ENCODE results near the gene BNIPL. TPM values are rescaled to one million over a fixed set of nuclear protein-coding genes. Genes with fewer than 3 reads are reported as not detected.

BNIPL gene
- total and polyA plus RNA-seq, 2 of the 8 experiments (the other 6 are each of a cell fraction or from before 2014, with no cell fraction given), result 2.4 to 3.3 TPM

GRCh38 chr1:150999926-151000325, 36.5 kb upstream of the BNIPL start:
- Histone ChIP-seq H3K56ac (replicated peaks; ENCODE audit: insufficient read length, low read depth, low read length) (no peak overlapping the region), H3K9me3 (ENCODE audit: insufficient read depth in 2 of 2, low read depth in 1 of 2, low read length in 1 of 2) (no peaks in the 10 kb centered on the region), H2AFZ (ENCODE audit: low read length) (no peak overlapping the region), H3K4me1 (replicated peaks in 1 of 4; ENCODE audit: control insufficient read depth in 3 of 4, insufficient read depth in 4 of 4, low read length in 3 of 4) (peaks cover 0 to 4% (median 0%) of the 10 kb centered on the region in 4 experiments; a peak in 1 of 7 replicates), H4K5ac (ENCODE audit: insufficient read length, low read depth, low read length) (no peak overlapping the region), H3K18ac (ENCODE audit: extremely low read depth, low read length) (no peak overlapping the region), H2BK120ac (replicated peaks; ENCODE audit: low read depth, low read length) (no peak overlapping the region), H3K23me2 (ENCODE audit: low read depth, low read length) (no peaks in the 10 kb centered on the region), H3K14ac (ENCODE audit: insufficient read length) (no peak overlapping the region), H2BK12ac (ENCODE audit: low read depth, low read length) (no peak overlapping the region), H4K8ac (ENCODE audit: extremely low read depth, insufficient read depth, low read length) (no peak overlapping the region), H2BK15ac (ENCODE audit: low read length) (no peak overlapping the region), H3K79me1 (ENCODE audit: low read depth, low read length) (no peaks in the 10 kb centered on the region), H2AK5ac (ENCODE audit: low read depth, low read length) (no peak overlapping the region), H2BK5ac (ENCODE audit: low read depth, low read length) (no peak overlapping the region), H3K4me2 (ENCODE audit: insufficient read depth in 1 of 2, low read depth in 2 of 2, low read length in 2 of 2) (no peak overlapping the region), H3K9ac (replicated peaks in 1 of 4; ENCODE audit: extremely low read depth in 1 of 4, low read depth in 3 of 4, low read length in 3 of 4) (no peak overlapping the region), H3K36me3 (ENCODE audit: control insufficient read depth in 2 of 4, insufficient read depth in 4 of 4, low read length in 3 of 4) (peaks cover 0 to 7% (median 5%) of the 10 kb centered on the region in 4 experiments; a peak in 6 of 8 replicates), H4K91ac (replicated peaks; ENCODE audit: insufficient read length, low read length) (no peak overlapping the region), H3K4me3 (ENCODE audit: extremely low read depth in 1 of 4, insufficient read depth in 2 of 4, low read depth in 3 of 4, low read length in 4 of 4) (no peak overlapping the region), H3K27ac (ENCODE audit: low read depth, low read length) (no peak overlapping the region), H2BK20ac (ENCODE audit: low read length) (no peak overlapping the region), H4K20me1 (replicated peaks in 1 of 2; ENCODE audit: control insufficient read depth in 1 of 2, insufficient read depth in 2 of 2, low read length in 2 of 2) (no peaks in the 10 kb centered on the region), H3K79me2 (ENCODE audit: control insufficient read depth in 1 of 2, insufficient read depth in 2 of 2, low read length in 2 of 2) (no peaks in the 10 kb centered on the region), H3K27me3 (replicated peaks in 1 of 4; ENCODE audit: control insufficient read depth in 3 of 4, extremely low read depth in 1 of 4, insufficient read depth in 3 of 4, low read length in 3 of 4) (no peaks in the 10 kb centered on the region), H3K4ac (replicated peaks; ENCODE audit: insufficient read length, low read depth, low read length) (no peak overlapping the region), H3K23ac (ENCODE audit: insufficient read length) (no peak overlapping the region)
- POLR2A ChIA-PET (ENCODE audit: partially characterized antibody), result interaction anchor here (0.6 kb wide), 1 partner anchor 50 kb away, joined by 4 read pairs; no protein-coding TSS in a partner anchor
- TF ChIP-seq EGR1 (IDR thresholded peaks at IDR 0.05; ENCODE audit: borderline replicate concordance, low read depth, low read length) (no peak), TEAD4 (IDR thresholded peaks at IDR 0.05; ENCODE audit: low read depth, low read length) (no peak), USF2 (IDR thresholded peaks at IDR 0.05; ENCODE audit: low read length) (no peak), ZNF274 (IDR thresholded peaks at IDR 0.05; ENCODE audit: borderline replicate concordance, extremely low read depth, low read length) (no peak), MAFK (IDR thresholded peaks at IDR 0.05; ENCODE audit: low read depth, low read length) (no peak), BCL11A (IDR thresholded peaks at IDR 0.05; ENCODE audit: low read depth in 2 of 2, low read length in 2 of 2) (no peak), PHF8 (conservative IDR thresholded peaks at IDR 0.05; ENCODE audit: low read depth, low read length) (no peak), RAD21 (IDR thresholded peaks at IDR 0.05 in 1 of 2, conservative IDR thresholded peaks at IDR 0.05 in 1 of 2; ENCODE audit: low read depth in 2 of 2, low read length in 2 of 2) (no peak), GTF2F1 (IDR thresholded peaks at IDR 0.05; ENCODE audit: borderline replicate concordance, low read depth, low read length) (no peak), SIRT6 (IDR thresholded peaks at IDR 0.05; ENCODE audit: low read length) (no peak), RBBP5 (IDR thresholded peaks at IDR 0.05; ENCODE audit: borderline replicate concordance, low read depth, low read length) (no peak), YY1 (IDR thresholded peaks at IDR 0.05; ENCODE audit: low read depth, low read length) (no peak), CTBP2 (IDR thresholded peaks at IDR 0.05; ENCODE audit: borderline replicate concordance, insufficient read depth, insufficient read length, low read length) (no peak)
- CTCF ChIA-PET (ENCODE audit: partially characterized antibody), result interaction anchor here (0.6 to 7.0 kb wide), 4 partner anchors 18 to 157 kb away, joined by 3 to 183 read pairs (median 4); partner anchors contain the start of genes ANXA9, CERS2 and TNFAIP8L2
- WGBS, 2 experiments (ENCODE audit: extremely low coverage in 1 of 2, insufficient coverage in 1 of 2, insufficient read length in 1 of 2, insufficient replicate concordance in 2 of 2, low coverage in 1 of 2, low lambda C conversion rate in 2 of 2, missing lambda C conversion rate in 1 of 2), result 93% methylated on average over 2 of the region's 2 CpGs; no CpG with 5 or more reads in 1 of the 2 experiments
- DNase-seq (ENCODE audit: low read depth in 1 of 2, low spot score in 2 of 2), result no peak
- no peak for FAIRE-seq

Measured in H1 (cell line).